Ovary (tissue), 1 donor: Measurements from ENCODE around the gene STK36.

ENCODE experiments used
- EP300 ChIP-seq: sonication (generic); formaldehyde crosslinking; IDR thresholded peaks from one replicate; pipeline ENCODE4 v1.6.1; 2017; ENCODE audit warnings: antibody characterized with exemption
- POLR2A ChIP-seq: fragments of 450-650 bp; IDR thresholded peaks from one replicate; pipeline ENCODE4 v1.6.1; 2017; ENCODE audit warnings: antibody characterized with exemption, mild to moderate bottlenecking, moderate library complexity

GRCh38 chr2:218708086-218708485, 36.2 kb downstream of the STK36 start:
- TF ChIP-seq POLR2A (no peak), EP300 (no peak)
